Measurements from ENCODE around the gene SLC25A14.

The SLC25A14 gene

GRCh38 chrX:130385520-130385919, 45.8 kb downstream of the SLC25A14 start, which contains the start of gene GPR119:
Gene GPR119, minus strand, starts transcription at chrX:130385674. Its CDS starts 227 bp downstream, at chrX:130385447.
- no peak for DNase-seq

- DNase-seq = no peak
Measured at GRCh38 chrX:130386408-130386808, 46.7 kb downstream of the SLC25A14 start.

GRCh38 chrX:130393451-130394074, 53.8 kb downstream of the SLC25A14 start:
- no peak for DNase-seq

- DNase-seq = no peak
Measured at GRCh38 chrX:130395341-130395740, 55.6 kb downstream of the SLC25A14 start.

GRCh38 chrX:130401415-130402207, 61.9 kb downstream of the SLC25A14 start, which contains the start of gene RBMX2:
Gene RBMX2, plus strand, starts transcription at chrX:130401987. Its CDS starts 46 bp downstream, at chrX:130402033.
- peak; percentile 82 for DNase-seq

- DNase-seq = no peak
Measured at GRCh38 chrX:130402208-130402684, 62.5 kb downstream of the SLC25A14 start.

- DNase-seq = no peak
Measured at GRCh38 chrX:130413415-130413814, 73.7 kb downstream of the SLC25A14 start.

- no peak for DNase-seq
Measured at GRCh38 chrX:130414800-130415199, 75.1 kb downstream of the SLC25A14 start.

- no peak for DNase-seq
Measured at GRCh38 chrX:130415201-130415600, 75.5 kb downstream of the SLC25A14 start.

GRCh38 chrX:130416785-130417184, 77.1 kb downstream of the SLC25A14 start:
- DNase-seq = no peak

GRCh38 chrX:130418066-130418465, 78.3 kb downstream of the SLC25A14 start:
- DNase-seq = no peak

- no peak for DNase-seq
Measured at GRCh38 chrX:130418740-130419139, 79.0 kb downstream of the SLC25A14 start.

GRCh38 chrX:130419263-130419662, 79.5 kb downstream of the SLC25A14 start:
- DNase-seq = no peak
